Fibroblast of upper back skin (primary cell): Measurements from ENCODE around the gene CADM4.

Experiments used
- DNase-seq: peaks from one replicate; pipeline ENCODE4 v3.0.0-alpha.2; 2013

The CADM4 gene

GRCh38 chr19:43578787-43579186 is 60.9 kb downstream of the CADM4 start:
- DNase-seq, result no peak

- DNase-seq, result no peak
These were observed 63.4 kb downstream of the CADM4 start for GRCh38 chr19:43575955-43576878.

DNA sequence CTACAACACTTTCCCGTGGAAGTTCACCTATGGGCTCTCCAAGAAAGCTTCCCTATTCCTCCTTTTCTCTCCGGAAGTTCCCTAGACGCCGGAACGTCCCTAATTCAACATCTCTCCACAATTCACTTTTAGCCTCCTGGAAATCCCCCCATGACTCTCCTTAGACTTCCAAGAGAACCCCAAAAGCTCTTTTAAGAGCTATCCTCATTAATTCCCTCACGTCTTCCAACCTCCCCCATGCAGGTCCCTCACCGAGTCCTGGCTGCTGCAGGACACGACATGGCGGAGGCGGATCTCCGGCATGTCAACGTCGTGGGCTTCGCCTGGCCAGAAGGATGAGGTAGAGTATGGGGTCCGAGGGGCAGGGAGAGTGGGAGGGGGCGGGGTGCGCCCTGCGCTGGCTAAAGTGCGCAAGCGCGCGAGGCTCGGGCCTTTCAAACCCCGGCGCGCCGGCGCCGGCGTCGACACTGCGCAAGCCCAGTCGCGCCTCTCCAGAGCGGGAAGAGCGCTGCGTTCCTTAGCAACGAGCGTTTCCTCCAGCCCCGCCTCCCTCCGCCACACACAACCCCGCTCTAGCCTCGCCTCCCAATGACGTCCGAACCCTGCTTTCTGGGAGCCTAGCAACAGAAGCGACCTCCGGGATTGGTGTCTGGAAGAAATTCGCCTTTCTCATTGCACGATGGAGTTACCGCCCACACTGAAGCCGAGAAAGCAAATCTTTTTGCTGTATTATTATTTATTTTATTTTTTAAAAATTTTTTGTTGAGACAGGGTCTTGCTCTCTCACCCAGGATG is 64.3 kb downstream of the CADM4 start, which contains the start of the genes PINLYP and XRCC1:
TSS of gene PINLYP (plus strand) at position 646 of the 795 bp plus-strand sequence. CDS start 1,391 bp downstream, outside the sequence.
TSS of gene XRCC1 (minus strand) at position 372 of the 795 bp plus-strand sequence. CDS start at position 303, 69 bp downstream.
- peak; percentile 98 for DNase-seq

DNA sequence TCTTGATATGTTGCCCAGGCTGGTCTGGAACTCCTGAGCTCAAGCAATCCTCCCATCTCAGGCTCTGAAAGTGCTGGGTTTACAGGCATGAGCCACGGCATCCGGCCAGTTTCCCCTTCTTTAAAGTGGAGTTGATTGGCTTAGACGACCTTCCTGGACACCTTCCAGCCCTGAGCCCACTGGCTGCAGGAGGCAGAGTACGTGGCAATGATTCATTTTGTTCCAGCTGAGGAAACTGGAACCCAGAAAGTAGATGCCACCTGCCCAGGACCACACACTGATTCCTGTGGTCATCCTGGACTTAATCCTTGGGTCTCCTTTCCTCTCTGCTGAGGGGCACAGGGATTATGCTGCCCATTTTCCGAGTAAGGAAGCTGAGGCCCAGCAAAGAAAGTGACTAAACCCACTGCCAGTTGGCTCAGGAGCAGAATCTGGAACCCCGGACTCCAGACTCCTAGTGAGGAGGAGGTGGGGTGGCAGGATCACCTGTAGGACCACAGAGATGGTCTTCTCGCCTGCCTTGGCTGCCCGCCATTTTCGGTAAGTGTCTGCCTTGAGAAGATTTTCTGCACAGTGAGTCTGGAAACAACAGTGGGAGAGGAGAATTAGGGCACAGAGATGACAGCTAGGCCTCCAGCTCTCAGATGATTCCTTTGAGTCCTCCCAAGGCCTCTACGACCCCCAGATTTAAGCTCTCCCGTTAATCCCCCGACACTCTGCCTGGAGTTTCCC is 65.1 kb downstream of the CADM4 start:
- DNase-seq, result no peak
